ENCODE results near the gene OR52N5.

- no peak for TF ChIP-seq CTCF (IDR thresholded peaks at IDR 0.05 in 4 of 5, conservative IDR thresholded peaks at IDR 0.05 in 1 of 5)
- TF ChIP-seq POLR2A (IDR thresholded peaks at IDR 0.05) = no peak
Observed at GRCh38 chr11:5767056-5767455, 16.1 kb downstream of the OR52N5 start.
